ENCODE data around the gene ADAMTS17. TPM values are rescaled to one million over a fixed set of nuclear protein-coding genes. Genes with fewer than 3 reads are reported as not detected.

Gene ADAMTS17
- total and polyA plus RNA-seq, 3 donors from 2014 or later: 6.8 to 17.8 (median 12.4) TPM

DNA sequence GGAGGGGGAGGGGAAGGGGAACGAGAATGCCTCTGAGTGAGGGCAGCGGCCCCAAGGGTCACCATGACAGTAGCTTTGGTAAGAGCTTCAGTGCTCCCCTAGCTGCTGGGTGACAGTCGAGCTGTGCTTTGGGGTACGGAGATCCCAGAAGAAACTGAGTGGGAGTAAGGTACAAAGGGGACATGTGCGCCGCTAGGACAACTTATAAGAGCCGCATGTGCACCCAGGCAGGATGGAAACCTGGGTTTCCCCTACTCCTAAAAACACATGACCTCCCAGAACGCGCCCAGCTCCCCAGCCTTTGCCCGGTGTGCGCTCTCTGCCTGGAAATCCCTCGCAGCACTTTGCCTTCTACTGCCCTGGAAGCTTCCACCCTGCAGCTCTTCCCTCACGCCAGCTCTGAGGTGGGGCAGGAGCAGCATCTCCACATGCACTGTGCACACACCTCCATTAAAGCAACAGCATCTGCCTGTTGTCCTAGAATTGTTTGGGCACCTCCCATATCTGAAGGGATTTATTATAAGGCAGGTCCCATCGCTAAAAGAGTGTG is 232.2 kb downstream of the ADAMTS17 start:
- Histone ChIP-seq H3K36me3 (ENCODE audit: low read depth, missing control alignments) (no peaks in the 10 kb centered on the region), H3K27me3 (no peaks in the 10 kb centered on the region), H3K9me3 (no peaks in the 10 kb centered on the region), H3K4me1 (peaks cover 13% of the 10 kb centered on the region), H3K27ac (no peak overlapping the region), H3K4me3 (no peak overlapping the region)
- DNase-seq: no peak
- 85 to 93% methylated on average over 14 of the region's 14 CpGs for WGBS, 2 donors
- no peak for TF ChIP-seq POLR2A (IDR thresholded peaks at IDR 0.05)
- TF ChIP-seq, protein P1, sequence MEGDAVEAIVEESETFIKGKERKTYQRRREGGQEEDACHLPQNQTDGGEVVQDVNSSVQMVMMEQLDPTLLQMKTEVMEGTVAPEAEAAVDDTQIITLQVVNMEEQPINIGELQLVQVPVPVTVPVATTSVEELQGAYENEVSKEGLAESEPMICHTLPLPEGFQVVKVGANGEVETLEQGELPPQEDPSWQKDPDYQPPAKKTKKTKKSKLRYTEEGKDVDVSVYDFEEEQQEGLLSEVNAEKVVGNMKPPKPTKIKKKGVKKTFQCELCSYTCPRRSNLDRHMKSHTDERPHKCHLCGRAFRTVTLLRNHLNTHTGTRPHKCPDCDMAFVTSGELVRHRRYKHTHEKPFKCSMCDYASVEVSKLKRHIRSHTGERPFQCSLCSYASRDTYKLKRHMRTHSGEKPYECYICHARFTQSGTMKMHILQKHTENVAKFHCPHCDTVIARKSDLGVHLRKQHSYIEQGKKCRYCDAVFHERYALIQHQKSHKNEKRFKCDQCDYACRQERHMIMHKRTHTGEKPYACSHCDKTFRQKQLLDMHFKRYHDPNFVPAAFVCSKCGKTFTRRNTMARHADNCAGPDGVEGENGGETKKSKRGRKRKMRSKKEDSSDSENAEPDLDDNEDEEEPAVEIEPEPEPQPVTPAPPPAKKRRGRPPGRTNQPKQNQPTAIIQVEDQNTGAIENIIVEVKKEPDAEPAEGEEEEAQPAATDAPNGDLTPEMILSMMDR (IDR thresholded peaks at IDR 0.05): no peak
- intact Hi-C loops (cut with DNase I; ENCODE audit: low total_unique reads): no loop called here

GRCh38 chr15:100108846-100109245 is 232.9 kb downstream of the ADAMTS17 start:
- Histone ChIP-seq H3K27me3 (no peaks in the 10 kb centered on the region), H3K9me3 (no peaks in the 10 kb centered on the region), H3K4me3 (no peak overlapping the region), H3K4me1 (peaks cover 8% of the 10 kb centered on the region), H3K36me3 (ENCODE audit: low read depth, missing control alignments) (no peaks in the 10 kb centered on the region), H3K27ac (no peak overlapping the region)
- DNase-seq: no peak
- intact Hi-C loops (cut with DNase I; ENCODE audit: low total_unique reads): no loop called here
- WGBS, 2 donors: 95 to 98% methylated on average over 14 to 15 of the region's 15 CpGs
- TF ChIP-seq, protein P1 (IDR thresholded peaks at IDR 0.05): no peak
- no peak for TF ChIP-seq POLR2A (IDR thresholded peaks at IDR 0.05)

DNA sequence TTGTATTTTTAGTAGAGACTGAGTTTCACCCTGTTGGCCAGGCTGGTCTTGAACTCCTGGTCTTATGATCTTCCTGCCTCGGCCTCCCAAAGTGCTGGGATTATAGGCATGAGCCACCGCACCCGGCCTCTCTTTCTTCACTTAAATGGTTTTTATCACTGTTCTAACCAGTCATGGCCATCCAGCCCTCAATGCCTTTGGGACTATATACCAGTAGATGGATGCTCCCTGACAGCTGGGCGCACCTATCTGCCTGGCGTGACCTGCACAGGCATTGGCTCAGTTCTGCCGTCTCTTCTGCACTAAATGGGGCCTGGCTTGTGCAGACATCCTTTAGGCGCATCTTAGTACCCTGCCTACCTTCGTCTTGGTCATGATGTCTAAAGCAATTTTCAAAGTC is 233.4 kb downstream of the ADAMTS17 start:
- 92 to 93% methylated on average over 7 to 8 of the region's 8 CpGs for WGBS, 2 donors
- no peak for DNase-seq
- Histone ChIP-seq H3K36me3 (ENCODE audit: low read depth, missing control alignments) (no peaks in the 10 kb centered on the region), H3K9me3 (no peaks in the 10 kb centered on the region), H3K4me1 (peaks cover 3% of the 10 kb centered on the region), H3K27me3 (no peaks in the 10 kb centered on the region), H3K4me3 (no peak overlapping the region), H3K27ac (no peak overlapping the region)
- intact Hi-C loops (cut with DNase I; ENCODE audit: low total_unique reads): no loop called here
- TF ChIP-seq, protein P1 (IDR thresholded peaks at IDR 0.05): no peak
- TF ChIP-seq POLR2A (IDR thresholded peaks at IDR 0.05): no peak

- DNase-seq: no peak
Measured at GRCh38 chr15:100107606-100108225, 234.1 kb downstream of the ADAMTS17 start.

More at GRCh38 chr15:100107606-100108225, 234.1 kb downstream of the ADAMTS17 start:
- intact Hi-C loops (cut with DNase I; ENCODE audit: low total_unique reads): no loop called here
- no peaks in the 10 kb centered on the region for H3K27me3 ChIP-seq
- H3K36me3 ChIP-seq (ENCODE audit: low read depth, missing control alignments): no peaks in the 10 kb centered on the region
- WGBS, 2 donors: 94 to 98% methylated on average over 10 to 11 of the region's 11 CpGs
- H3K9me3 ChIP-seq: no peaks in the 10 kb centered on the region
- no peak overlapping the region for H3K4me3 ChIP-seq
- H3K27ac ChIP-seq: no peak overlapping the region
- TF ChIP-seq POLR2A (IDR thresholded peaks at IDR 0.05): no peak
- TF ChIP-seq, protein P1 (IDR thresholded peaks at IDR 0.05): no peak
- H3K4me1 ChIP-seq: peaks cover 2% of the 10 kb centered on the region

All from testis (tissue), 3 donors.